Mesenchymal stem cell (in vitro differentiated cells and primary cell): ENCODE results near the gene C6orf136.
A peak's percentile ranks its signal among the peaks of the same experiment; 100 is the strongest.

Experiments used
- DNase-seq: peaks from one replicate; pipeline ENCODE4 v3.0.0-alpha.2; 2013
- H2AFZ ChIP-seq: one replicate; pipeline ENCODE4 v1.6.1; 2013; ENCODE audit warnings: low read depth, mild to moderate bottlenecking, control low read depth, inconsistent platforms, low read length, moderate library complexity
- H2AK5ac ChIP-seq: 2 replicates; pipeline ENCODE4 v1.6.1; 2013; ENCODE audit warnings: low read length, moderate library complexity, mild to moderate bottlenecking, inconsistent platforms; ENCODE audit not compliant: severe bottlenecking
- H2BK120ac ChIP-seq: one replicate; pipeline ENCODE4 v1.6.1; 2013; ENCODE audit warnings: low read depth, mild to moderate bottlenecking, inconsistent platforms, low read length, moderate library complexity
- H2BK12ac ChIP-seq, 2 experiments: one replicate each; pipeline ENCODE4 v1.6.1; 2013; ENCODE audit warnings: inconsistent platforms in 2 of 2, low read length in 2 of 2, mild to moderate bottlenecking in 2 of 2, moderate library complexity in 2 of 2, control low read depth in 1 of 2
- H2BK15ac ChIP-seq: one replicate; pipeline ENCODE4 v1.6.1; 2013; ENCODE audit warnings: mild to moderate bottlenecking, low read depth, inconsistent platforms; ENCODE audit not compliant: poor library complexity, severe bottlenecking
- H2BK5ac ChIP-seq: 2 replicates; pipeline ENCODE4 v1.6.1; 2013; ENCODE audit warnings: low read depth, mild to moderate bottlenecking, low read length, control low read depth, inconsistent platforms; ENCODE audit not compliant: poor library complexity, severe bottlenecking
- H3K14ac ChIP-seq, 2 experiments: one replicate each; pipeline ENCODE4 v1.6.1; 2013; ENCODE audit warnings: inconsistent platforms in 2 of 2, low read length in 2 of 2, control low read depth in 1 of 2, mild to moderate bottlenecking in 1 of 2, moderate library complexity in 1 of 2
- H3K18ac ChIP-seq, 2 experiments: one replicate each; pipeline ENCODE4 v1.6.1; 2013; ENCODE audit warnings: inconsistent platforms in 2 of 2, low read length in 2 of 2, control low read depth in 1 of 2, low read depth in 1 of 2, mild to moderate bottlenecking in 1 of 2
- H3K23ac ChIP-seq, 2 experiments: one replicate each; pipeline ENCODE4 v1.6.1; 2013; ENCODE audit warnings: inconsistent platforms in 2 of 2, low read length in 2 of 2, mild to moderate bottlenecking in 2 of 2, moderate library complexity in 2 of 2, control low read depth in 1 of 2
- H3K27ac ChIP-seq: 2 replicates; pipeline ENCODE4 v1.5.1; 2013; ENCODE audit warnings: mild to moderate bottlenecking, moderate library complexity, low read length, control low read depth, inconsistent platforms; ENCODE audit not compliant: poor library complexity, severe bottlenecking
- H3K27me3 ChIP-seq, 2 experiments: 2 replicates each; pipeline versions ENCODE4 v1.6.1 to v1.7.0; 2013; ENCODE audit warnings: low read length in 2 of 2, mild to moderate bottlenecking in 2 of 2, moderate library complexity in 2 of 2, control low read depth in 1 of 2, inconsistent platforms in 1 of 2; ENCODE audit not compliant: control insufficient read depth in 1 of 2, insufficient read depth in 1 of 2
- H3K36me3 ChIP-seq, 2 experiments: 2 replicates each; pipeline versions ENCODE4 v1.6.1 to v1.7.0; 2013; ENCODE audit warnings: low read length in 2 of 2, control low read depth in 1 of 2, inconsistent platforms in 1 of 2, low read depth in 1 of 2, mild to moderate bottlenecking in 1 of 2; ENCODE audit not compliant: insufficient read depth in 2 of 2, control insufficient read depth in 1 of 2
- H3K4ac ChIP-seq, 2 experiments: one replicate each; pipeline ENCODE4 v1.6.1; 2013; ENCODE audit warnings: inconsistent platforms in 2 of 2, low read length in 2 of 2, mild to moderate bottlenecking in 2 of 2, moderate library complexity in 2 of 2, control low read depth in 1 of 2, low read depth in 1 of 2
- H3K4me1 ChIP-seq: 2 replicates; pipeline ENCODE4 v1.6.1; 2013; ENCODE audit warnings: low read depth, low read length, control low read depth; ENCODE audit not compliant: control insufficient read depth, insufficient read depth
- H3K4me2 ChIP-seq: 2 replicates; pipeline ENCODE4 v1.6.1; 2013; ENCODE audit warnings: low read length, mild to moderate bottlenecking, inconsistent platforms; ENCODE audit not compliant: poor library complexity, severe bottlenecking
- H3K4me3 ChIP-seq, 2 experiments: 2 replicates each; pipeline versions ENCODE4 v1.5.1 to v1.7.0; 2013; ENCODE audit warnings: low read length in 2 of 2, mild to moderate bottlenecking in 2 of 2, control low read depth in 1 of 2, low read depth in 1 of 2; ENCODE audit not compliant: insufficient read depth in 1 of 2
- H3K79me1 ChIP-seq: replicated peaks from 2 replicates; pipeline ENCODE4 v1.6.1; 2013; ENCODE audit warnings: mild to moderate bottlenecking, control low read depth, low read length, inconsistent platforms; ENCODE audit not compliant: poor library complexity, severe bottlenecking
- H3K9ac ChIP-seq: 2 replicates; pipeline ENCODE4 v1.7.0; 2013; ENCODE audit warnings: mild to moderate bottlenecking, low read length, moderate library complexity
- H3K9me3 ChIP-seq: 2 replicates; pipeline ENCODE4 v1.7.0; 2013; ENCODE audit warnings: mild to moderate bottlenecking, low read length; ENCODE audit not compliant: control insufficient read depth
- H4K8ac ChIP-seq: one replicate; pipeline ENCODE4 v1.6.1; 2013; ENCODE audit warnings: inconsistent platforms, mild to moderate bottlenecking, low read length, moderate library complexity
- H4K91ac ChIP-seq: one replicate; pipeline ENCODE4 v1.6.1; 2013; ENCODE audit warnings: mild to moderate bottlenecking, low read length, inconsistent platforms
- WGBS: methylation state at CpG from one replicate; pipeline ENCODE4 v1.1.7; 2013; ENCODE audit warnings: mixed read lengths; 5-methylcytosine and 5-hydroxymethylcytosine counted together

C6orf136 gene

GRCh38 chr6:30640481-30640880 is 6.5 kb upstream of the C6orf136 start:
- H2BK15ac ChIP-seq, result no peak overlapping the region
- no peak overlapping the region for H4K8ac ChIP-seq
- no peak overlapping the region for H3K9ac ChIP-seq
- H3K79me1 ChIP-seq, result peaks cover 39% of the 10 kb centered on the region
- H3K4me1 ChIP-seq, result no peaks in the 10 kb centered on the region
- H2AK5ac ChIP-seq, result no peak overlapping the region
- no peak overlapping the region for H3K23ac ChIP-seq
- no peak overlapping the region for H2BK5ac ChIP-seq
- no peak overlapping the region for H2AFZ ChIP-seq
- H3K4ac ChIP-seq, result no peak overlapping the region
- H4K91ac ChIP-seq, result no peak overlapping the region
- H3K36me3 ChIP-seq, result peaks cover 55 to 58% of the 10 kb centered on the region in 2 experiments
- H3K4me2 ChIP-seq, result no peak overlapping the region
- H3K14ac ChIP-seq, result no peak overlapping the region
- H2BK12ac ChIP-seq, result no peak overlapping the region
- H3K4me3 ChIP-seq, result no peak overlapping the region
- H3K18ac ChIP-seq, result no peak overlapping the region
- H3K27ac ChIP-seq, result no peak overlapping the region
- no peaks in the 10 kb centered on the region for H3K27me3 ChIP-seq
- no peaks in the 10 kb centered on the region for H3K9me3 ChIP-seq
- DNase-seq, result no peak
- 92% methylated on average over 10 of the region's 10 CpGs for WGBS
- H2BK120ac ChIP-seq, result no peak overlapping the region

- H3K4me3 ChIP-seq, result no peak overlapping the region
- peaks cover 39% of the 10 kb centered on the region for H3K79me1 ChIP-seq
- WGBS, result 96% methylated on average over 1 of the region's 1 CpG
- H2AFZ ChIP-seq, result no peak overlapping the region
- H3K36me3 ChIP-seq, result peaks cover 55 to 64% of the 10 kb centered on the region in 2 experiments
- H3K4ac ChIP-seq, result no peak overlapping the region
- no peaks in the 10 kb centered on the region for H3K9me3 ChIP-seq
- no peak overlapping the region for H3K23ac ChIP-seq
- H2AK5ac ChIP-seq, result no peak overlapping the region
- no peak overlapping the region for H2BK15ac ChIP-seq
- H4K8ac ChIP-seq, result no peak overlapping the region
- H3K27me3 ChIP-seq, result no peaks in the 10 kb centered on the region
- DNase-seq, result no peak
- H3K4me2 ChIP-seq, result no peak overlapping the region
- H3K4me1 ChIP-seq, result no peaks in the 10 kb centered on the region
- H2BK120ac ChIP-seq, result no peak overlapping the region
- H3K9ac ChIP-seq, result no peak overlapping the region
- H2BK5ac ChIP-seq, result no peak overlapping the region
- H2BK12ac ChIP-seq, result no peak overlapping the region
- H3K14ac ChIP-seq, result no peak overlapping the region
- H3K27ac ChIP-seq, result no peak overlapping the region
- no peak overlapping the region for H4K91ac ChIP-seq
- H3K18ac ChIP-seq, result no peak overlapping the region
These were observed 5.9 kb upstream of the C6orf136 start for GRCh38 chr6:30641048-30641447.

- no peaks in the 10 kb centered on the region for H3K9me3 ChIP-seq
- H3K4me2 ChIP-seq, result no peak overlapping the region
- peaks cover 46 to 59% of the 10 kb centered on the region in 2 experiments for H3K36me3 ChIP-seq
- H3K9ac ChIP-seq, result peak overlapping the region; percentile 4
- H3K18ac ChIP-seq, result no peak overlapping the region
- no peak overlapping the region for H2BK12ac ChIP-seq
- no peak overlapping the region for H2AFZ ChIP-seq
- H4K8ac ChIP-seq, result no peak overlapping the region
- H3K79me1 ChIP-seq, result peaks cover 38% of the 10 kb centered on the region
- no peak overlapping the region for H2BK120ac ChIP-seq
- 100% methylated on average over 2 of the region's 2 CpGs for WGBS
- DNase-seq, result no peak
- H3K4ac ChIP-seq, result no peak overlapping the region
- H2BK5ac ChIP-seq, result no peak overlapping the region
- no peak overlapping the region for H3K4me3 ChIP-seq
- no peak overlapping the region for H3K14ac ChIP-seq
- no peak overlapping the region for H2AK5ac ChIP-seq
- no peak overlapping the region for H2BK15ac ChIP-seq
- H3K27ac ChIP-seq, result no peak overlapping the region
- no peaks in the 10 kb centered on the region for H3K27me3 ChIP-seq
- peaks cover 3% of the 10 kb centered on the region for H3K4me1 ChIP-seq
- no peak overlapping the region for H4K91ac ChIP-seq
- H3K23ac ChIP-seq, result no peak overlapping the region
These were observed 3.3 kb upstream of the C6orf136 start for GRCh38 chr6:30643656-30644055.

GRCh38 chr6:30644769-30645168 is 2.2 kb upstream of the C6orf136 start:
- Histone ChIP-seq H2BK15ac (no peak overlapping the region), H2BK12ac (no peak overlapping the region)
- WGBS, result 86% methylated on average over 5 of the region's 5 CpGs

More at GRCh38 chr6:30644769-30645168, 2.2 kb upstream of the C6orf136 start:
- H3K4ac ChIP-seq, result no peak overlapping the region
- H3K9ac ChIP-seq, result no peak overlapping the region
- H3K79me1 ChIP-seq, result peaks cover 43% of the 10 kb centered on the region
- H3K18ac ChIP-seq, result no peak overlapping the region
- no peak overlapping the region for H2AFZ ChIP-seq
- H4K8ac ChIP-seq, result no peak overlapping the region
- H3K4me3 ChIP-seq, result no peak overlapping the region
- no peaks in the 10 kb centered on the region for H3K27me3 ChIP-seq
- no peak overlapping the region for H4K91ac ChIP-seq
- peaks cover 3% of the 10 kb centered on the region for H3K4me1 ChIP-seq
- no peaks in the 10 kb centered on the region for H3K9me3 ChIP-seq
- H3K23ac ChIP-seq, result no peak overlapping the region
- H2BK120ac ChIP-seq, result no peak overlapping the region
- no peak overlapping the region for H2BK5ac ChIP-seq
- H3K36me3 ChIP-seq, result peaks cover 43 to 59% of the 10 kb centered on the region in 2 experiments
- no peak overlapping the region for H3K27ac ChIP-seq
- no peak overlapping the region for H3K4me2 ChIP-seq
- no peak overlapping the region for H3K14ac ChIP-seq
- H2AK5ac ChIP-seq, result no peak overlapping the region
- DNase-seq, result no peak
